Measurements from ENCODE around the gene RRP7A. TPM values are rescaled to one million over a fixed set of nuclear protein-coding genes. Genes with fewer than 3 reads are reported as not detected.
"Not testable (repeated sequence)": the region's sequence is repeated elsewhere in the genome, so short reads cannot be mapped to it uniquely, and the experiment has no call there.

The RRP7A gene
- total RNA-seq, 1 experiment from 2014 or later = 50.8 TPM

DNA sequence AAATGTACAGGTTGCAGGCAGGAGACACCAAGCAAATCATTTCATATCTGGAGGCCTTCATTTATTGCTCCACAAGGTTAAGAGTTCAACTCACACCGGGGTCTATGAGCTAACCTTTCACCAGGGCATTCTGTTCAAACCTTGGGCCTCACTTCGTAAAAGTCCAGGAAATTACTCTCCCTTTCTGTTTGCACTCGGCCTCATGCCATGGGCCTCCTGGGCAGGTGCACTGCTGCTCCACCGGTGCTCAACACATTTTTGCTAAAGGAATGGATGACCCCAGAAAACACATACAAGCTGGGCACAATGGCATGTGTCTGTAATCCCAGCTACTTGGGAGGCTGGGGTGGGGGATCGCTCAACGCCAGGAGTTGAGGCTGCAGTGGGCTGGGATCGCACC is 16.6 kb upstream of the RRP7A start:
- H3K36me3 ChIP-seq (ENCODE audit: control insufficient read depth in 1 of 2, insufficient read depth in 2 of 2, low read length in 2 of 2) = no peaks in the 10 kb centered on the region
- no peak overlapping the region for H3K4me3 ChIP-seq (replicated peaks in 1 of 2; ENCODE audit: low read depth in 1 of 2, low read length in 2 of 2)
- no peaks in the 10 kb centered on the region for H4K20me1 ChIP-seq (ENCODE audit: insufficient read depth)
- no peak overlapping the region for H3K27ac ChIP-seq (ENCODE audit: low read depth, low read length)
- no peaks in the 10 kb centered on the region for H3K79me2 ChIP-seq (ENCODE audit: insufficient read depth, low read length)
- no peak overlapping the region for H2AFZ ChIP-seq (ENCODE audit: low read depth, low read length, poor library complexity, severe bottlenecking)
- intact Hi-C loops (cut with micrococcal nuclease) = no loop called here
- ChIA-PET CTCF (interaction anchor here (1.4 kb wide), 1 partner anchor 25 kb away, joined by 3 read pairs; no protein-coding TSS in a partner anchor), RAD21 (ENCODE audit: low non-redundant PET in 1 of 2, low total read pairs in 2 of 2, uncharacterized antibody in 2 of 2, unreplicated experiment in 2 of 2) (no interaction called here), POLR2A (no interaction called here)
- peaks cover 3 to 22% of the 10 kb centered on the region in 2 experiments for H3K4me1 ChIP-seq (ENCODE audit: control insufficient read depth in 1 of 2, insufficient read depth in 2 of 2, low read length in 2 of 2)
- no peak for DNase-seq (ENCODE audit: low read depth, low spot score)
- no peaks in the 10 kb centered on the region for H3K9me2 ChIP-seq (ENCODE audit: insufficient read depth)
- no peaks in the 10 kb centered on the region for H3K9me3 ChIP-seq (ENCODE audit: control insufficient read depth in 1 of 2, insufficient read depth in 1 of 2, low read depth in 1 of 2, low read length in 2 of 2)
- ATAC-seq = no peak
- no TSS peak for BruUV-seq (replicated peaks)
- H3K27me3 ChIP-seq (ENCODE audit: insufficient read depth, low read length) = no peaks in the 10 kb centered on the region
- no peak overlapping the region for H3K9ac ChIP-seq (ENCODE audit: low read length)
- no peak overlapping the region for H3K4me2 ChIP-seq (ENCODE audit: low read length)
- no peak for TF ChIP-seq YY1 (IDR thresholded peaks at IDR 0.05; ENCODE audit: extremely low read depth, insufficient replicate concordance, low read depth, low read length)
- no peak for TF ChIP-seq RAD21 (IDR thresholded peaks at IDR 0.05; ENCODE audit: low read depth)
- no peak for TF ChIP-seq FOSL1 (IDR thresholded peaks at IDR 0.05; ENCODE audit: low read depth)
- TF ChIP-seq REST (IDR thresholded peaks at IDR 0.05; ENCODE audit: low read depth) = no peak
- TF ChIP-seq CTCF (IDR thresholded peaks at IDR 0.05 in 2 of 3, conservative IDR thresholded peaks at IDR 0.05 in 1 of 3; ENCODE audit: borderline replicate concordance in 1 of 3, insufficient read depth in 1 of 3, low read depth in 2 of 3, low read length in 2 of 3) = no peak
- TF ChIP-seq JUND (IDR thresholded peaks at IDR 0.05) = no peak
- TF ChIP-seq ZNF274 (IDR thresholded peaks at IDR 0.05; ENCODE audit: low read depth, low read length) = no peak
- no peak for TF ChIP-seq SRF (IDR thresholded peaks at IDR 0.05; ENCODE audit: low read depth)
- TF ChIP-seq TCF7L2 (IDR thresholded peaks at IDR 0.05; ENCODE audit: borderline replicate concordance, extremely low read depth, insufficient read depth, insufficient read length) = no peak
- no peak for TF ChIP-seq ELF1 (IDR thresholded peaks at IDR 0.05; ENCODE audit: borderline replicate concordance, low read depth)
- no peak for TF ChIP-seq ZFX (IDR thresholded peaks at IDR 0.05)

GRCh38 chr22:42535082-42535731 is 15.6 kb upstream of the RRP7A start:
- H4K20me1 ChIP-seq (ENCODE audit: insufficient read depth); H3K79me2 ChIP-seq (ENCODE audit: insufficient read depth, low read length); ATAC-seq; intact Hi-C loops (cut with micrococcal nuclease); DNase-seq (ENCODE audit: low read depth, low spot score); CTCF ChIA-PET; POLR2A ChIA-PET; H3K4me3 ChIP-seq (replicated peaks in 1 of 2; ENCODE audit: low read depth in 1 of 2, low read length in 2 of 2); H3K4me2 ChIP-seq (ENCODE audit: low read length); H3K36me3 ChIP-seq (ENCODE audit: control insufficient read depth in 1 of 2, insufficient read depth in 2 of 2, low read length in 2 of 2); H3K27ac ChIP-seq (ENCODE audit: low read depth, low read length); H3K27me3 ChIP-seq (ENCODE audit: insufficient read depth, low read length); BruUV-seq (replicated peaks); RAD21 ChIA-PET (ENCODE audit: low non-redundant PET in 1 of 2, low total read pairs in 2 of 2, uncharacterized antibody in 2 of 2, unreplicated experiment in 2 of 2); H2AFZ ChIP-seq (ENCODE audit: low read depth, low read length, poor library complexity, severe bottlenecking); H3K9me3 ChIP-seq (ENCODE audit: control insufficient read depth in 1 of 2, insufficient read depth in 1 of 2, low read depth in 1 of 2, low read length in 2 of 2); H3K9ac ChIP-seq (ENCODE audit: low read length); H3K9me2 ChIP-seq (ENCODE audit: insufficient read depth): not testable (repeated sequence)
- peaks cover 0 to 18% of the 10 kb centered on the region in 2 experiments; a peak in 3 of 4 replicates for H3K4me1 ChIP-seq (ENCODE audit: control insufficient read depth in 1 of 2, insufficient read depth in 2 of 2, low read length in 2 of 2)

All from HCT116 (cell line).